Fibroblast of villous mesenchyme (primary cell): ENCODE data around the gene SSC4D. TPM values are rescaled to one million over a fixed set of nuclear protein-coding genes. Genes with fewer than 3 reads are reported as not detected.
"Not testable (repeated sequence)": the region's sequence is repeated elsewhere in the genome, so short reads cannot be mapped to it uniquely, and the experiment has no call there.

ENCODE experiments used
- DNase-seq: peaks from one replicate; pipeline ENCODE4 v3.0.0-alpha.2; 2010; ENCODE audit warnings: low read depth
- H3K4me3 ChIP-seq: 2 replicates; pipeline ENCODE4 v1.5.1; 2011; ENCODE audit warnings: low read depth, mild to moderate bottlenecking, low read length
- total RNA-seq: library from RNA; depleted of rRNA; stranded (reverse); fragments of >200 nt; gene quantifications from 2 replicates; pipeline ENCODE4 v1.2.3, GENCODE V29; 2012
- TF ChIP-seq, protein P1 (sequence below): IDR thresholded peaks from 2 replicates; pipeline ENCODE4 v1.5.1; 2012; ENCODE audit warnings: low read depth, mild to moderate bottlenecking, low read length; ENCODE audit not compliant: insufficient read depth

The SSC4D gene
- total RNA-seq, 1 donor = 0.43 TPM

DNA sequence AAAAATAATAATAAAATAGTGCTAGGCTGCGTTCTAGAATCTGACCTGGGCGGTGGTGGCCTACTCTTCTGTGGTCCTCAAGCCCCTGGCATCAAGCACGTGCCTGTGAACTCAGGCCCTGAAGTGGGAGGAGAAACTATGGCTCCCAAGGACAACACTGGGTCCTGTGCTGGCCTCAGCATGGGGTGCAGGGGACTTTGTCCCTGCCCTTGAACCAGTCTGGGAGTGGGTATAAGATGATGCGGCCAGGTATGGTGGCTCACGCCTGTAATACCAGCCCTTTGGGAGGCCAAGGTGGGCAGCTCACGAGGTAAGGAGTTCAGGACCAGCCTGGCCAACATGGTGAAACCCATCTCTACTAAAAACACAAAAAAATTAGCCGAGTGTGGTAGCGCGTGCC is 20.7 kb upstream of the SSC4D start:
- H3K4me3 ChIP-seq = no peak overlapping the region
- TF ChIP-seq, protein P1, sequence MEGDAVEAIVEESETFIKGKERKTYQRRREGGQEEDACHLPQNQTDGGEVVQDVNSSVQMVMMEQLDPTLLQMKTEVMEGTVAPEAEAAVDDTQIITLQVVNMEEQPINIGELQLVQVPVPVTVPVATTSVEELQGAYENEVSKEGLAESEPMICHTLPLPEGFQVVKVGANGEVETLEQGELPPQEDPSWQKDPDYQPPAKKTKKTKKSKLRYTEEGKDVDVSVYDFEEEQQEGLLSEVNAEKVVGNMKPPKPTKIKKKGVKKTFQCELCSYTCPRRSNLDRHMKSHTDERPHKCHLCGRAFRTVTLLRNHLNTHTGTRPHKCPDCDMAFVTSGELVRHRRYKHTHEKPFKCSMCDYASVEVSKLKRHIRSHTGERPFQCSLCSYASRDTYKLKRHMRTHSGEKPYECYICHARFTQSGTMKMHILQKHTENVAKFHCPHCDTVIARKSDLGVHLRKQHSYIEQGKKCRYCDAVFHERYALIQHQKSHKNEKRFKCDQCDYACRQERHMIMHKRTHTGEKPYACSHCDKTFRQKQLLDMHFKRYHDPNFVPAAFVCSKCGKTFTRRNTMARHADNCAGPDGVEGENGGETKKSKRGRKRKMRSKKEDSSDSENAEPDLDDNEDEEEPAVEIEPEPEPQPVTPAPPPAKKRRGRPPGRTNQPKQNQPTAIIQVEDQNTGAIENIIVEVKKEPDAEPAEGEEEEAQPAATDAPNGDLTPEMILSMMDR = no peak
- DNase-seq = no peak

DNA sequence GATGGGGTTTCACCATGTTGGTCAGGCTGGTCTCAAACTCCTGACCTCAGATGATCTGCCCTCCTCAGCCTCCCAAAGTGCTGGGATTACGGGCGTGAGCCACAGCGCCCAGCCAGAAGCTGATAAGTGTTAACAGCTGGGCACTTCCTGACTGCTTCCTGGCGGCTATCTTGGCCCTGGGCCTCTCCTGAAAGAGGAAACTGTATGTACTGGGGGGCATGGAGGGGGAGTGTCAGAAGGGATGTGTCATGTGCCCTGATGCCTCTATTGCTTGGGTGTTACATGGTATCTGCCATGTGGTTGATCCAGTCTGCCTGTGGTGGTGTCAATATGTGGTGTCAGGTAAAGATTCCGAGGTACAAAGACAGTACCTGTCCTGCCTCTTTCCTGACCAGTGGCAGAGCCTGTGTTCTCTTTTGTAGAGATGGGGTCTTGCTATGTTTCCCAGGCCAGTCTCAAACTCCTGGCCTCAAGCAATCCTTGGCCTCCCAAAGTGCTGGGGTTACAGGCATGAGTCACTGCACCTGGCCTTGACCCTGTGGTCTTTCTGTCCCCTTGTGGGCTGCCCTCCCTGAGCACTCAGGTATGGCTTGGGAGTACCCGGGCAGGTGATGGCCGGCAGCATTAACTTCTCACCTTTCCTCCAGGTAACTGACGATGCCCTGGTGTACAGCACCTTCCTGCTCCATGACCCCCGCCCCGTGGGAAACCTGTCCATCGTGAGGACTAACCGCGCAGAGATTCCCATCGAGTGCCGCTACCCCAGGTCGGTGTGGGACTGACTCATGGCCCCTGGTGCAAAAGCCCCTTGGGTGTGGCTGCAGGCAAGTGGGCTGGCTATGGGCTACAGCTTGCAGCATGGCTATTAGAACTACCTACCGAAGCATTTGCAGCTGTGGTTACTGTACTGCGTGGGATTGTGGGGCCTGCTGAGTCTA is 19.6 kb upstream of the SSC4D start:
- H3K4me3 ChIP-seq = no peak overlapping the region
- TF ChIP-seq, protein P1 = no peak
- DNase-seq = peak; percentile 57

DNA sequence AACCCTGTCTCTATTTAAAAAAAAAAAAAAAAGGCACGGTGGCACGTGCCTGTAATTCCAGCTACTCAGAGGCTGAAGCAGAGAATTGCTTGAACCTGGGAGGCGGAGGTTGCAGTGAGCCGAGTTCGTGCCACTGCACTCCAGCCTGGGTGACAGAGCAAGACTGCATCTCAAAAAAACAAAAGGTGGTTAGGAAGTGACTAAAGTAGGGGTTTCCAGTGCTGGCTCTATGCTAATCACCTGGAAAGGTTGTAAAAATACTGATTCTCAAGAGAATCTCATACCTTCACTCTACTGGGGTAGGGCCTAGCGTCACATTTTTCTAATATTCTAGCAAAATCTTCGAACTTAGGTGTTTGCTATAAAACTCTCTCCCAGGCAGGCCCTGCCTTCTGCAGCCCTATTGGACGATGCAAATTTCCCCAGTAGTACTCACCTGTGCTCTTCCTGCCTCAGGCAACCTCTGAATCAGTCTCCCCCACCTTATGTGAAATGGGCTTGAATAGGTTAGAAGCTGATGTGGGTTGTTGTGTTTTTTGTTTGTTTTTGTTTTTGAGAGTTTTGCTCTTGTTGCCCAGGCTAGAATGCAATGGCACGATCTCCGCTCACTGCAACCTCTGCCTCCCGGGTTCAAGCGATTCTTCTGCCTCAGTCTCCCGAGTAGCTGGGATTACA is 18.8 kb upstream of the SSC4D start:
- H3K4me3 ChIP-seq = no peak overlapping the region
- TF ChIP-seq, protein P1 = no peak
- no peak for DNase-seq

DNA sequence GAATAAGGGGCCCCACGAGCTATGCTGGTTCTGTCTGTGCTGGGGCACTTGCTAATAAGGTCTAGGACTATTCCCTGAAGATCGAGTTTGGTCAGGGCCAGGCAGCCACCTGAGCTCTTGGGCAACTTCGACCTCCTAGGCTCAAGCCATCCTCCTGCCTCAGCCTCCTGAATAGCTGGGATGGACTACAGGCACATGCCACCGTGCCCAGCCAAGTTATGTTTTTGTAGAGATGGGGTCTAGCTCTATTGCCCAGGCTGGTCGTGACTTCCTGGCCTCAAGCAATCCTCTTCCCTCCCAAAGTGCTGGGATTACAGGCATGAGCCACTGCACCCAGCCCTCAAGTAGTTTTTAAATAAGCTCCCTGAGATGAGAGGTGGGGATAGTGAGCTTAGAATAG is 18.1 kb upstream of the SSC4D start:
- TF ChIP-seq, protein P1 = no peak
- no peak overlapping the region for H3K4me3 ChIP-seq
- DNase-seq = no peak

DNA sequence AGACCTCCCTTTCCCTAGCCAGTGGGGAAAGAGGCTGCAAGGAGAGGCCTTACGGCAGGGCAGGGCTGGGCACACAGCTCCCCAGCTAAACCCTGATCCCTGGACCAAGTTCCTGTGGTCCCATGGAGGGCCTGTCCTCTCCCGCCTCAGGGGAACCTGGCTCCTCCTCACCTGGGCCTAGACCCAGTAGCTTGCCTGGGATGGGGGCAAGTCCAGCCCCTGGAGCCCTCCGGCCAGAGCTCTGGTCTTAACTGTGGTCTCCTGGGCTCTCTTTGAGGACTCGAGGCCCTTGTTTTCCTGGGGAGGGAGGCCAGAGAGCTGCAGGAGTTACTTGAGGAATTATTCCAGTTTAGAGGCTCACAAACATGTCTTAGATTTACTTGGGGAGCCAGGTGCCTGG is 16.7 kb upstream of the SSC4D start:
- TF ChIP-seq, protein P1 = no peak
- H3K4me3 ChIP-seq = no peak overlapping the region
- DNase-seq = no peak

DNA sequence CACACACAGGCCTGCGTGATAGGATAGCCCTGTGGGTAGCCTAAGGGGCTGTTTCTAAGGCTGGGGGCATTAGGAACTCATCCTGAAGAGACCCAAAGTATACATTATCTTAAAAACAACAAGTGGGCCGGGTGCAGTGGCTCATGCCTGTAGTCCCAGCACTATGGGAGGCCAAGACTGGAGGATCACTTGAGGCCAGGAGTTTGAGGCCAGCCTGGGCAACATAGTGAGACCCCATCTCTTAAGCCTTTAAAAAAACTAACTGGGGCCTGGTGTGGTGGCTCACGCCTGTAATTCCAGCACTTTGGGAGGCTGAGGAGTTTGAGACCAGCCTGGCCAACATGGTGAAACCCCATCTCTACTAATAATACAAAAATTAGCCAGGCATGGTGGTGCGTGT is 16.1 kb upstream of the SSC4D start:
- H3K4me3 ChIP-seq, DNase-seq: not testable (repeated sequence)

DNA sequence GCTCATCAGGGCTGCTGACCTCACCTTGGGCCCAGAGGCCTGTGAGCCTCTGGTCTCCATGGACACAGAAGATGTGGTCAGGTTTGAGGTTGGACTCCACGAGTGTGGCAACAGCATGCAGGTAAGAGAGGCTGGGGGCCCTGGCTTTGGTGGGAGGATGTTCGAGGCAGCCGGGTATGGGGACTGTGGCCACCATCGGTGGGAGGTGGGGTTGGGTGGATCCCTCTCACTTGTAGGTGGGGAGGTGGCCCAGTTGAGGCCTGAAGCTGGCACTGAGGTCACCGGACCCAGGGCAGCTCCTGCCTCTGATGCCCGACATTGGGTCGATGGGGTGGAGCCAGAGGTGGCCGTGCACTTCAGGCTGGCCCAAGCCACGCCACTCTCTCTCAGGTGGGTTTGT is 15.7 kb upstream of the SSC4D start:
- no peak for DNase-seq

More for the DNA sequence above, 15.7 kb upstream of the SSC4D start:
- no peak overlapping the region for H3K4me3 ChIP-seq
- TF ChIP-seq, protein P1 = no peak
